B cell (primary cell): ENCODE results near the gene MAGI2. TPM values are rescaled to one million over a fixed set of nuclear protein-coding genes. Genes with fewer than 3 reads are reported as not detected.

Experiments used
- ATAC-seq: fragments of 200-7000 bp; cut with Tn5 transposase; one replicate; pipeline ENCODE4 v1.10.0; 2021; ENCODE audit warnings: low read depth, mild to moderate bottlenecking, moderate number of reproducible peaks, moderate library complexity
- CTCF ChIA-PET: fragments of 350-600 bp; sonication (Branson Sonifier 250); formaldehyde crosslinking; loops from one replicate; lab custom pipeline; 2021; ENCODE audit warnings: antibody characterized with exemption, inconsistent platforms; lab: Charles Lee
- POLR2A ChIA-PET: fragments of 350-600 bp; sonication (Branson Sonifier 250); formaldehyde crosslinking; loops from one replicate; lab custom pipeline; 2021; ENCODE audit warnings: antibody characterized with exemption; lab: Charles Lee
- DNase-seq: peaks from one replicate; pipeline ENCODE4 v3.0.0; 2013
- H2AFZ ChIP-seq: 2 replicates; pipeline ENCODE4 v1.6.1; 2012; ENCODE audit warnings: mild to moderate bottlenecking, low read depth, low read length; ENCODE audit not compliant: insufficient read depth, poor library complexity, severe bottlenecking
- H3K27ac ChIP-seq, 2 donors: 1 replicate in 1 of 2; 2 replicates in 1 of 2; pipeline ENCODE4 v1.5.1; 2012 to 2013; ENCODE audit warnings: low read length in 2 of 2, mild to moderate bottlenecking in 2 of 2, moderate library complexity in 1 of 2
- H3K27me3 ChIP-seq, 4 experiments: fragments of 200-600 bp in 1 of 4; sonication (generic) in 1 of 4; replicated peaks in 1 of 4; 1 replicate in 2 of 4; 2 replicates in 2 of 4; pipeline versions ENCODE4 v1.6.1 to v1.7.0; 2013 to 2016; ENCODE audit warnings: low read length in 3 of 4, mild to moderate bottlenecking in 2 of 4, mixed read lengths in 1 of 4, moderate library complexity in 1 of 4; ENCODE audit not compliant: insufficient read depth in 4 of 4, control insufficient read depth in 3 of 4; ENCODE audit errors: control extremely low read depth in 1 of 4
- H3K36me3 ChIP-seq, 2 experiments: replicated peaks in 1 of 2; 1 replicate in 1 of 2; 2 replicates in 1 of 2; pipeline versions ENCODE4 v1.6.1 to v1.7.1; 2013; ENCODE audit warnings: low read length in 1 of 2; ENCODE audit not compliant: insufficient read depth in 2 of 2, control insufficient read depth in 1 of 2; ENCODE audit errors: control extremely low read depth in 1 of 2, extremely low read depth in 1 of 2
- H3K4me1 ChIP-seq, 2 donors: fragments of 200-600 bp in 1 of 2; sonication (generic) in 1 of 2; 1 replicate in 1 of 2; 2 replicates in 1 of 2; pipeline versions ENCODE4 v1.5.1 to v1.6.1; 2013 to 2017; ENCODE audit warnings: low read length in 2 of 2; ENCODE audit not compliant: control insufficient read depth in 2 of 2, insufficient read depth in 2 of 2
- H3K4me2 ChIP-seq: replicated peaks from 2 replicates; pipeline ENCODE3; 2012; ENCODE audit warnings: mild to moderate bottlenecking, low read depth, low read length; ENCODE audit not compliant: poor library complexity, severe bottlenecking
- H3K4me3 ChIP-seq, 5 experiments: fragments of 200-600 bp in 1 of 5; sonication (generic) in 1 of 5; 1 replicate in 3 of 5; 2 replicates in 2 of 5; pipeline versions ENCODE4 v1.5.1 to v1.7.0; 2011 to 2016; ENCODE audit warnings: low read length in 4 of 5, mild to moderate bottlenecking in 4 of 5, low read depth in 2 of 5, control low read depth in 1 of 5, moderate library complexity in 1 of 5; ENCODE audit not compliant: insufficient read depth in 1 of 5; ENCODE audit errors: control extremely low read depth in 1 of 5, extremely low read depth in 1 of 5
- H3K79me2 ChIP-seq: fragments of 200-600 bp; sonication (generic); one replicate; pipeline ENCODE4 v1.6.0; 2016; ENCODE audit warnings: low read length; ENCODE audit not compliant: control insufficient read depth, insufficient read depth
- H3K9ac ChIP-seq: fragments of 200-600 bp; sonication (generic); 2 replicates; pipeline ENCODE4 v1.6.1; 2017; ENCODE audit warnings: mild to moderate bottlenecking, low read length, moderate library complexity
- H3K9me3 ChIP-seq, 3 donors: one replicate each; pipeline versions ENCODE4 v1.6.1 to v1.7.1; 2013; ENCODE audit warnings: low read length in 2 of 3; ENCODE audit not compliant: control insufficient read depth in 2 of 3, insufficient read depth in 1 of 3; ENCODE audit errors: control extremely low read depth in 1 of 3
- H4K20me1 ChIP-seq: 2 replicates; pipeline ENCODE4 v1.6.0; 2012; ENCODE audit warnings: mild to moderate bottlenecking, low read length; ENCODE audit not compliant: insufficient read depth, control insufficient read depth, poor library complexity, severe bottlenecking
- H3K27ac Mint-ChIP-seq: one replicate; pipeline ENCODE4 v1.8.0; 2021; ENCODE audit warnings: mixed read lengths
- H3K27me3 Mint-ChIP-seq: one replicate; pipeline ENCODE4 v1.8.0; 2021; ENCODE audit warnings: mixed read lengths
- H3K4me1 Mint-ChIP-seq: one replicate; pipeline ENCODE4 v1.8.0; 2021; ENCODE audit warnings: mixed read lengths
- H3K4me3 Mint-ChIP-seq: one replicate; pipeline ENCODE4 v1.8.0; 2021; ENCODE audit warnings: mixed read lengths
- H3K9me3 Mint-ChIP-seq: one replicate; pipeline ENCODE4 v1.8.0; 2022; ENCODE audit warnings: mixed read lengths; ENCODE audit not compliant: insufficient read depth
- EZH2 ChIP-seq: IDR thresholded peaks from 2 replicates; pipeline ENCODE4 v1.6.1; 2012; ENCODE audit warnings: borderline replicate concordance, low read depth, mild to moderate bottlenecking, moderate library complexity, low read length; ENCODE audit not compliant: insufficient read depth, poor library complexity, severe bottlenecking
- WGBS: methylation state at CpG from one replicate; pipeline ENCODE4 v1.1.5; 2013; ENCODE audit warnings: missing lambda C conversion rate; ENCODE audit not compliant: insufficient coverage; 5-methylcytosine and 5-hydroxymethylcytosine counted together
- intact Hi-C: fragments of 100-400 bp; cut with micrococcal nuclease; formaldehyde crosslinking; loops from one replicate; pipeline ENCODE4 v1.10.0; 2022
- polyA plus RNA-seq: library from polyadenylated mRNA; depleted of rRNA; stranded (reverse); fragments of >200 nt; gene quantifications from 2 replicates; pipeline ENCODE4 v1.2.3, GENCODE V29; 2012
- total RNA-seq, 2 donors: library from RNA; stranded (reverse); fragments of 120-200 nt in 1 of 2; gene quantifications; 1 replicate in 1 of 2; 2 replicates in 1 of 2; pipeline versions ENCODE4 v1.2.3 to v1.2.4, GENCODE V29; 2013 to 2022
- TF ChIP-seq, protein P1 (sequence below): fragments of 200-600 bp; IDR thresholded peaks from one replicate; pipeline ENCODE4 v1.8.0; 2022; ENCODE audit warnings: antibody characterized with exemption, mild to moderate bottlenecking

MAGI2 gene
- total and polyA plus RNA-seq, 2 donors (not counting 1 experiment from before 2014, with no cell fraction given): 0.16 to 0.64 TPM

DNA sequence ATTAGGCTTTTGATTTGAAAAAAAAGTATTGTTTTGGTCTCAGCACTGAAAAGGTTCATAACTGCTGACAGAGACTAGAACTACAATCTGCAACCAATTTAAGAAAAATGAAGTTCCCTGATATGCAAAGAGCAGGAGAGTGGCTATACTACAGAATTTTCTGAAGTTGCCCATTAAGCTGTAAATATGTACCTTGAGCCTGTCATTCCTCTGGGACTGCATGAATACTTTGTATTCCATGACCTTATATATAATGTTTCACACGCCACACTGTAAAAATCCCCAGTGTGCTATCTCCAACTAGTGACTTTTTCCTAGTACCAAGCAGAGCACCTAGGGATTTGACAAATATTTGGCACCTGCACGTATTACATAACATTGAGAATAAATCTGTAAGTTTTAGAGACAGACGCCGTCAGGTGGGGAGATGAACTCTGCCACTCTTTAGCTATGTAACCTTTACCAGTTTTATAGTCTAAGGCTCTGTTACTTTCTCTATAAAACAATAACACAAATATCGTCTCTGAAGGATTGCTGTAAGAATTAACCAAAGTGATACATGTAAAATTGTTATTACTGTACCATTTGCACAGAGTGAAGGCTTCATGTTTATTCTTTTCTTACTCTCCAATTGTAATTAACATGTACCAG, 235.4 kb downstream of the MAGI2 start:
- H3K4me2 ChIP-seq: no peak overlapping the region
- ChIA-PET POLR2A (no interaction called here), CTCF (no interaction called here)
- H3K9me3 ChIP-seq: no peaks in the 10 kb centered on the region
- no peaks in the 10 kb centered on the region for H3K4me1 ChIP-seq
- H3K27ac ChIP-seq: no peak overlapping the region
- no peaks in the 10 kb centered on the region for H3K36me3 ChIP-seq
- Mint-ChIP-seq H3K4me3 (no peak overlapping the region), H3K27me3 (no peaks in the 10 kb centered on the region), H3K27ac (no peak overlapping the region), H3K9me3 (peaks cover 2% of the 10 kb centered on the region), H3K4me1 (no peaks in the 10 kb centered on the region)
- no peak overlapping the region for H2AFZ ChIP-seq
- ATAC-seq (no peak), DNase-seq (no peak)
- 86% methylated on average over 1 of the region's 5 CpGs for WGBS
- H3K27me3 ChIP-seq: no peaks in the 10 kb centered on the region
- H3K9ac ChIP-seq: no peak overlapping the region
- no peaks in the 10 kb centered on the region for H3K79me2 ChIP-seq
- H4K20me1 ChIP-seq: no peaks in the 10 kb centered on the region
- TF ChIP-seq, protein P1, sequence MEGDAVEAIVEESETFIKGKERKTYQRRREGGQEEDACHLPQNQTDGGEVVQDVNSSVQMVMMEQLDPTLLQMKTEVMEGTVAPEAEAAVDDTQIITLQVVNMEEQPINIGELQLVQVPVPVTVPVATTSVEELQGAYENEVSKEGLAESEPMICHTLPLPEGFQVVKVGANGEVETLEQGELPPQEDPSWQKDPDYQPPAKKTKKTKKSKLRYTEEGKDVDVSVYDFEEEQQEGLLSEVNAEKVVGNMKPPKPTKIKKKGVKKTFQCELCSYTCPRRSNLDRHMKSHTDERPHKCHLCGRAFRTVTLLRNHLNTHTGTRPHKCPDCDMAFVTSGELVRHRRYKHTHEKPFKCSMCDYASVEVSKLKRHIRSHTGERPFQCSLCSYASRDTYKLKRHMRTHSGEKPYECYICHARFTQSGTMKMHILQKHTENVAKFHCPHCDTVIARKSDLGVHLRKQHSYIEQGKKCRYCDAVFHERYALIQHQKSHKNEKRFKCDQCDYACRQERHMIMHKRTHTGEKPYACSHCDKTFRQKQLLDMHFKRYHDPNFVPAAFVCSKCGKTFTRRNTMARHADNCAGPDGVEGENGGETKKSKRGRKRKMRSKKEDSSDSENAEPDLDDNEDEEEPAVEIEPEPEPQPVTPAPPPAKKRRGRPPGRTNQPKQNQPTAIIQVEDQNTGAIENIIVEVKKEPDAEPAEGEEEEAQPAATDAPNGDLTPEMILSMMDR: no peak
- TF ChIP-seq EZH2: no peak
- no peak overlapping the region for H3K4me3 ChIP-seq
- intact Hi-C loops: no loop called here

DNA sequence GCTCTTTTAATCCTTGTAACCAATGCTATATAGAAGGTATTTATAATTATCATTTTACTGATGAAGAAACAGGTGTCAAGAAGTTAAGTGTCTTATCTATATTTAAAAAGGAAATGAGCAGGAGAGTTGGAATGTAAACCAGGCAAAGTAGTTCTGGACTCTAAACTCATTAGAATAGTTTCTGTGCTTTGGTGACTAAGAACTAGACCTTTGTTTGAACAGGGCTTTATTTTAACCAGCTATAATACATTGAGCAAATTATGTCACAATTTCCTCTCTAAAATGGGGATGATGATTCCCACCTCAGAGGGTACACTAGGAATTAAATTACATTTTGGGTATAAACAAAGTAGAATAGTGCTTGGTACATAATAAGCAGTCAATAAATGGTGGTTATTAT, 236.0 kb downstream of the MAGI2 start:
- Histone ChIP-seq H3K27ac (no peak overlapping the region), H3K79me2 (no peaks in the 10 kb centered on the region), H3K4me3 (no peak overlapping the region), H4K20me1 (no peaks in the 10 kb centered on the region), H3K36me3 (no peaks in the 10 kb centered on the region), H3K27me3 (no peaks in the 10 kb centered on the region), H3K9ac (no peak overlapping the region), H3K4me1 (no peaks in the 10 kb centered on the region), H2AFZ (no peak overlapping the region), H3K9me3 (no peaks in the 10 kb centered on the region), H3K4me2 (no peak overlapping the region)
- no peaks in the 10 kb centered on the region for H3K27me3 Mint-ChIP-seq
- intact Hi-C loops: no loop called here
- no peaks in the 10 kb centered on the region for H3K4me1 Mint-ChIP-seq
- H3K4me3 Mint-ChIP-seq: no peak overlapping the region
- ChIA-PET CTCF (no interaction called here), POLR2A (no interaction called here)
- DNase-seq: no peak
- TF ChIP-seq, protein P1: no peak
- TF ChIP-seq EZH2: no peak
- H3K9me3 Mint-ChIP-seq: peaks cover 2% of the 10 kb centered on the region
- H3K27ac Mint-ChIP-seq: no peak overlapping the region
- no peak for ATAC-seq
